Naive thymus-derived CD4-positive, alpha-beta T cell (primary cell): ENCODE results near the gene MYO9B. TPM values are rescaled to one million over a fixed set of nuclear protein-coding genes. Genes with fewer than 3 reads are reported as not detected.

Source experiments
- ATAC-seq: fragments of 150-1000 bp; cut with Tn5 transposase; 2 replicates; pipeline ENCODE4 v1.10.0; 2021; ENCODE audit warnings: mild to moderate bottlenecking, moderate library complexity
- CTCF ChIA-PET: fragments of 350-600 bp; sonication (Branson Sonifier 250); formaldehyde crosslinking; loops from one replicate; lab custom pipeline; 2021; ENCODE audit warnings: antibody characterized with exemption; lab: Charles Lee
- POLR2A ChIA-PET: fragments of 350-600 bp; sonication (Branson Sonifier 250); formaldehyde crosslinking; loops from one replicate; lab custom pipeline; 2021; ENCODE audit warnings: antibody characterized with exemption, inconsistent platforms; lab: Charles Lee
- DNase-seq, 9 donors: peaks; one replicate each; pipeline versions ENCODE4 v3.0.0 to v3.0.0-alpha.2; 2020 to 2022; ENCODE audit warnings: mixed read lengths in 1 of 9
- H3K27ac ChIP-seq: one replicate; pipeline ENCODE4 v1.7.0; 2013; ENCODE audit warnings: mild to moderate bottlenecking, low read depth, low read length, moderate library complexity
- H3K27me3 ChIP-seq, 2 donors: one replicate each; pipeline ENCODE4 v1.7.0; 2013; ENCODE audit warnings: low read length in 2 of 2, mild to moderate bottlenecking in 2 of 2, moderate library complexity in 2 of 2; ENCODE audit not compliant: control insufficient read depth in 2 of 2, insufficient read depth in 2 of 2
- H3K36me3 ChIP-seq, 3 experiments: 1 replicate in 2 of 3; 2 replicates in 1 of 3; pipeline ENCODE4 v1.7.0; 2013; ENCODE audit warnings: low read length in 3 of 3, mild to moderate bottlenecking in 3 of 3, moderate library complexity in 1 of 3; ENCODE audit not compliant: insufficient read depth in 3 of 3, control insufficient read depth in 2 of 3
- H3K4me1 ChIP-seq, 2 donors: one replicate each; pipeline ENCODE4 v1.7.0; 2013; ENCODE audit warnings: low read length in 2 of 2, mild to moderate bottlenecking in 2 of 2, moderate library complexity in 1 of 2; ENCODE audit not compliant: control insufficient read depth in 2 of 2, insufficient read depth in 2 of 2
- H3K4me3 ChIP-seq: 2 replicates; pipeline ENCODE4 v1.7.0; 2013; ENCODE audit warnings: mild to moderate bottlenecking, low read length
- H3K9me3 ChIP-seq, 3 experiments: 1 replicate in 2 of 3; 2 replicates in 1 of 3; pipeline ENCODE4 v1.7.0; 2013; ENCODE audit warnings: low read length in 3 of 3; ENCODE audit not compliant: control insufficient read depth in 2 of 3
- H3K27ac Mint-ChIP-seq, 9 donors: one replicate each; pipeline ENCODE4 v1.8.0; 2020 to 2022; ENCODE audit warnings: mixed read lengths in 9 of 9, mild to moderate bottlenecking in 8 of 9, moderate library complexity in 5 of 9, inconsistent platforms in 2 of 9
- H3K27me3 Mint-ChIP-seq, 5 donors: one replicate each; pipeline ENCODE4 v1.8.0; 2021 to 2022; ENCODE audit warnings: mixed read lengths in 5 of 5, mild to moderate bottlenecking in 1 of 5
- H3K36me3 Mint-ChIP-seq, 5 donors: one replicate each; pipeline ENCODE4 v1.8.0; 2020 to 2022; ENCODE audit warnings: mixed read lengths in 5 of 5, mild to moderate bottlenecking in 3 of 5, inconsistent platforms in 1 of 5
- H3K4me1 Mint-ChIP-seq, 7 donors: one replicate each; pipeline ENCODE4 v1.8.0; 2020 to 2022; ENCODE audit warnings: mixed read lengths in 7 of 7, mild to moderate bottlenecking in 3 of 7, inconsistent platforms in 1 of 7
- H3K4me3 Mint-ChIP-seq, 10 donors: one replicate each; pipeline ENCODE4 v1.8.0; 2020 to 2022; ENCODE audit warnings: mild to moderate bottlenecking in 10 of 10, mixed read lengths in 10 of 10, moderate library complexity in 6 of 10, inconsistent platforms in 2 of 10
- H3K9me3 Mint-ChIP-seq, 11 donors: one replicate each; pipeline ENCODE4 v1.8.0; 2020 to 2022; ENCODE audit warnings: mixed read lengths in 11 of 11, mild to moderate bottlenecking in 4 of 11, inconsistent platforms in 1 of 11, moderate library complexity in 1 of 11
- intact Hi-C, 2 donors: fragments of 100-400 bp; cut with micrococcal nuclease; formaldehyde crosslinking; loops; one replicate each; pipeline ENCODE4 v1.15.1; 2023
- polyA plus RNA-seq, 2 donors: library from polyadenylated mRNA; unstranded; fragments of 300-500 nt; fragmentation: Illumina TruSeq; gene quantifications; one replicate each; pipeline ENCODE4 v1.2.3, GENCODE V29; 2021
- total RNA-seq, 6 experiments: library from RNA in 5 of 6; stranded (reverse) in 5 of 6; gene quantifications; 1 replicate in 5 of 6; 2 replicates in 1 of 6; pipeline ENCODE4 v1.2.3 and lab custom pipeline; 2021 to 2026

The MYO9B gene
- total and polyA plus RNA-seq, 7 experiments from 2014 or later = 5.6 to 297 (median 165) TPM

DNA sequence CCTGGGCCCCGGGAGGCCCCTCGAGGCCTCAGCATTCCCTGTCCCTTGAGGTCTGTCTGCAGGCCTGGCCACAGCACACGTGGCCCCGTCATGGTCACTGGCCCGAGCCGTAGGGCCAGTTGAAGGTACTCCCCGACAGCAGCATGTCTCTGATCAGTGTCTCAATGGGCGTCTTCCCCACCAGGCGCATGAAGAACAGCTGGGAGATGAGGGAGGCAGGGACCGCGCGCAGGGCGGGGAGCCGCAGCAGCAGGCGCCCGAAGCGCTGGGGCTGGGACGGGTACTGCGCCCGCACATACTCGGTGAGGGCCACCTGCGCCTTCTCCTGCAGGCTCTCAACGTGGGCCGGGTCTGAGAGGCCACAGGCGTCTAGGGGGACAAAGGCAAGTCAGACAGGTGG, 156.7 kb downstream of the MYO9B start:
- Mint-ChIP-seq H3K27ac (peak overlapping the region in 1 of 9 donors; percentile 2), H3K4me1 (peaks cover 4 to 23% (median 13%) of the 10 kb centered on the region in 7 donors), H3K9me3 (no peaks in the 10 kb centered on the region), H3K4me3 (peak overlapping the region in 1 of 10 donors; percentile 44), H3K27me3 (no peaks in the 10 kb centered on the region), H3K36me3 (peaks cover 0 to 4% (median 0%) of the 10 kb centered on the region in 5 donors)
- POLR2A ChIA-PET = interaction anchor here (0.6 kb wide), 1 partner anchor 52 kb away, joined by 3 read pairs; no protein-coding TSS in a partner anchor
- H3K4me1 ChIP-seq = peaks cover 0 to 11% of the 10 kb centered on the region in 2 donors
- no peaks in the 10 kb centered on the region for H3K9me3 ChIP-seq
- no peak for DNase-seq
- H3K36me3 ChIP-seq = peaks cover 0 to 12% (median 3%) of the 10 kb centered on the region in 3 experiments
- H3K4me3 ChIP-seq = no peak overlapping the region
- CTCF ChIA-PET = no interaction called here
- H3K27ac ChIP-seq = no peak overlapping the region
- intact Hi-C loops = no loop called here
- H3K27me3 ChIP-seq = no peaks in the 10 kb centered on the region
- no peak for ATAC-seq

DNA sequence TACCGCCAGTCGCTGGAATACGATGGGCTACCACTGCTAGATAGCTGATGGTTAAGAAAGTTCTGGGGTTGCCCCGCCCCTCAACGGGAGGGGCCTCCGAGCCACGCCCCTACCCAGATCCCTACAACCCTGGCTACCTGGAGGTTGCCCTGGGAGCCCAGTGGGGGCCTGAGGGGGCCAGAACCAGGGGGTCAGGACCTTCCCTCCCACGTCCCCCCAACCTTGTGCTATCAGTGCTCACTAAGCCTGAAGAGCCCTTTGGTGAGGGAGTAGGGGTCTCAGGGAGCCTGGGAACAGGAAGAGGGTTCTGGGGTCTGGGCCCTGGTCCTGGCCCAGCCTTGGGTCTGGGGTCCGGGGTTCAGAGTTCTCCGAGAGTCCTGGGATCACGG, 159.3 kb downstream of the MYO9B start:
- peak overlapping the region in 4 of 9 donors; percentile 12 to 77 (median 58) for H3K27ac Mint-ChIP-seq
- H3K27me3 Mint-ChIP-seq = no peaks in the 10 kb centered on the region
- POLR2A ChIA-PET = interaction anchor here (0.7 to 4.2 kb wide), 12 partner anchors 9 to 670 kb away, joined by 3 to 37 read pairs (median 6); partner anchors contain the start of genes BABAM1, OCEL1, USE1 and USHBP1
- peak overlapping the region; percentile 67 to 88 (median 82) for H3K4me3 Mint-ChIP-seq
- H3K9me3 Mint-ChIP-seq = no peaks in the 10 kb centered on the region
- Histone ChIP-seq H3K27ac (peak overlapping the region; percentile 64), H3K4me1 (peaks cover 0 to 11% of the 10 kb centered on the region in 2 donors), H3K9me3 (no peaks in the 10 kb centered on the region), H3K27me3 (no peaks in the 10 kb centered on the region), H3K36me3 (peaks cover 0 to 8% (median 3%) of the 10 kb centered on the region in 3 experiments), H3K4me3 (peak overlapping the region; percentile 74)
- ATAC-seq (peak; percentile 74), DNase-seq (peak; percentile 32 to 76 (median 45))
- peaks cover 0 to 3% (median 0%) of the 10 kb centered on the region in 5 donors for H3K36me3 Mint-ChIP-seq
- CTCF ChIA-PET = interaction anchor here (0.8 to 2.2 kb wide), 6 partner anchors 9 to 186 kb away, joined by 3 to 13 read pairs (median 5); partner anchors contain the start of genes OCEL1 and USE1
- intact Hi-C loops = loop anchor here (1.0 to 2.0 kb wide), 12 partner anchors 9 to 168 kb away; partner anchors contain the start of genes OCEL1 (in 2 of the 2), USE1 (in 2 of the 2), BABAM1 (in 1 of the 2) and HAUS8 (in 1 of the 2)
- H3K4me1 Mint-ChIP-seq = peaks cover 4 to 22% (median 13%) of the 10 kb centered on the region in 7 donors

DNA sequence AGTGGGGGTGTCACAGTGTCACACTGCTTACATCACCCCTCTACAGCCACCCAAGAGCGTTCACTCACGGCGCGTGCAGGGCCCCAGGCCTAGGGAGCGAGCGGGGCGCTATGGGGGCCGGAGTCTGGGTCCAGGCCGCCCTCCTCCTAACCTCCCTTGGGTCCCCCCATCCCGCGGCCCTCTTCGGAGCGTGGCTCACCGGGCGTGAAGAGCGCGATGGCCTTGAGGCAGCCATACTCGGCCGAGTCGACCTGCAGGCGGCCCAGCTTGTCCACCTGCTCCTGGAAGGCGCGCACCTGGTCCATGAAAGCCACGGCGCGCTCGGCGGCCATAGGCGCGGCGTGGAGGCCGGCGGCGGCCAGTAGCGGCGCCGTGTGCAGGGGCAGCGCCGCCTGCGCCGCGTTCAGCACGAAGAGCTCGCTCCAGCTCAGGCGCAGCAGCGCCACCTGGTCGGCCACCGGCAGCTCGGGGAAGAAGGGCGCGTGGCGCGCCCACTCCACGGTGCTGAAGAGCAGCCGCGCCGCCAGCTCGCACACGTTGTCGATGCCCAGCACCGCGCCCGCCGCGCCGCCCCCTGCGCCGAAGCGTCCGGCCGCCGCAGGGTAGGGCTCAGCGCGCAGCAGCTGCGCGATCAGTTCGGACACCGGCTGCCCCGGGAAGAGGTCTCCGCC, 159.9 kb downstream of the MYO9B start:
- ChIA-PET POLR2A (interaction anchor here (0.6 to 4.2 kb wide), 15 partner anchors 9 to 844 kb away, joined by 3 to 37 read pairs (median 6); partner anchors contain the start of genes BABAM1, OCEL1, USE1 and USHBP1), CTCF (interaction anchor here (0.6 to 2.2 kb wide), 8 partner anchors 10 to 782 kb away, joined by 3 to 13 read pairs (median 4); partner anchors contain the start of genes OCEL1 and USE1)
- no peaks in the 10 kb centered on the region for H3K27me3 Mint-ChIP-seq
- H3K4me1 ChIP-seq = peaks cover 0 to 11% of the 10 kb centered on the region in 2 donors
- no peaks in the 10 kb centered on the region for H3K27me3 ChIP-seq
- intact Hi-C loops = loop anchor here (1.0 to 2.0 kb wide), 12 partner anchors 9 to 169 kb away; partner anchors contain the start of genes OCEL1 (in 2 of the 2), USE1 (in 2 of the 2), BABAM1 (in 1 of the 2) and HAUS8 (in 1 of the 2)
- H3K4me1 Mint-ChIP-seq = peaks cover 4 to 22% (median 13%) of the 10 kb centered on the region in 7 donors
- H3K4me3 ChIP-seq = peak overlapping the region; percentile 74
- peak overlapping the region; percentile 67 to 88 (median 82) for H3K4me3 Mint-ChIP-seq
- ATAC-seq = peak; percentile 95
- peak; percentile 62 to 75 (median 73) for DNase-seq
- H3K9me3 Mint-ChIP-seq = no peaks in the 10 kb centered on the region
- peaks cover 0 to 3% (median 0%) of the 10 kb centered on the region in 5 donors for H3K36me3 Mint-ChIP-seq
- no peaks in the 10 kb centered on the region for H3K9me3 ChIP-seq
- H3K36me3 ChIP-seq = peaks cover 0 to 4% (median 3%) of the 10 kb centered on the region in 3 experiments
- peak overlapping the region in 4 of 9 donors; percentile 12 to 77 (median 58) for H3K27ac Mint-ChIP-seq
- peak overlapping the region; percentile 64 for H3K27ac ChIP-seq

DNA sequence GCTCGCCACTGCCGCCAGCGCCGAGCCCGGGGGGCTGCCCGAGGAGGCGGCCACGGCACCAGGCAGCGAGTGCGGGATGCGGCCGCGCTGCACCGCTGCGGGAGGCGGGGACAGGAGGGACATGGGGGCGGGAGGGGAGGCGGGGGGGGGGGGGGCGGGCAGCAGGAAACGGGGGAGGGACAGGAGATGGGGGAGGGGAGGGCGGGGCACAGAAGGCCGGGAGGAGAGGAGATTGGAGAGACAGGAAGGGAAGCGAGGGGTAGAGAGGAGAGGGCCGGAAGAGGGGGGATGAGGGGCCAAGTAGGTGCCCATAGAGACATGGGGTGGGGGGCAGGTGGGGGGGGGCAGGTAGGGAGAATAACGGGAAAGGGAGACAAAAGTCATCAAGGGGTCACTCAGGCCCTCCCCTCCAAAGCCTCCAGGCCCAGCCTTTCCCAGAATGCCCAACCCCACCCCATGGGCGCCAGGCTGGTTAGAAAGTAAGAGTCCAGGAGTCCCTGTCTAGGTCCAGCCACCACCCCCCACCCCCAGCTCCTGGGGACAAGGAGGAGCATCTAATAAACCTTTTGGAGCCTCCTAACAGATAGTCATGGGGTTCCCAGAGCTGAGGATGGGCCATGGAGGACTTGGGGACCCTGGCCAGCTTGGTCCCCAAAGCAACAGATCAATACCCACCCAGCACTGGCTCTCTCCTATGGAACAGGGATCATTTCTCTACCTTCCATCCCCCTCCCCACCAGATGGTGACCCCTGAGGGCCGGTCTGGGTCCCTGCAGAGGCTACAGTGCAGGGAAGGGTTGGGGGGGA, 160.6 kb downstream of the MYO9B start:
- peak overlapping the region; percentile 74 for H3K4me3 ChIP-seq
- peak overlapping the region; percentile 64 for H3K27ac ChIP-seq
- intact Hi-C loops = loop anchor here (1.0 to 2.0 kb wide), 12 partner anchors 9 to 169 kb away; partner anchors contain the start of genes OCEL1 (in 2 of the 2), USE1 (in 2 of the 2), BABAM1 (in 1 of the 2) and HAUS8 (in 1 of the 2)
- Mint-ChIP-seq H3K4me3 (peak overlapping the region in 9 of 10 donors; percentile 39 to 88 (median 67)), H3K9me3 (no peaks in the 10 kb centered on the region), H3K27me3 (no peaks in the 10 kb centered on the region), H3K36me3 (peaks cover 0 to 3% (median 0%) of the 10 kb centered on the region in 5 donors), H3K27ac (peak overlapping the region in 1 of 9 donors; percentile 23), H3K4me1 (peaks cover 4 to 22% (median 16%) of the 10 kb centered on the region in 7 donors)
- POLR2A ChIA-PET = interaction anchor here (0.5 to 4.2 kb wide), 14 partner anchors 8 to 169 kb away, joined by 3 to 37 read pairs (median 6); partner anchors contain the start of genes BABAM1, OCEL1, USE1 and USHBP1
- peaks cover 0 to 11% of the 10 kb centered on the region in 2 donors for H3K4me1 ChIP-seq
- no peak for DNase-seq
- ATAC-seq = peak; percentile 49
- H3K36me3 ChIP-seq = peaks cover 0 to 4% (median 3%) of the 10 kb centered on the region in 3 experiments
- H3K9me3 ChIP-seq = no peaks in the 10 kb centered on the region
- H3K27me3 ChIP-seq = no peaks in the 10 kb centered on the region
- CTCF ChIA-PET = interaction anchor here (0.6 to 2.2 kb wide), 9 partner anchors 10 to 783 kb away, joined by 3 to 13 read pairs (median 3); partner anchors contain the start of genes OCEL1 and USE1

GRCh38 chr19:17236811-17237543, 161.4 kb downstream of the MYO9B start:
- no peaks in the 10 kb centered on the region for H3K27me3 Mint-ChIP-seq
- H3K27ac Mint-ChIP-seq = peak overlapping the region in 2 of 9 donors; percentile 23 to 40
- H3K36me3 Mint-ChIP-seq = peaks cover 0 to under 1% (median 0%) of the 10 kb centered on the region in 5 donors
- H3K36me3 ChIP-seq = peaks cover 0 to 2% (median 1%) of the 10 kb centered on the region in 3 experiments
- H3K4me1 ChIP-seq = peaks cover 0 to 11% of the 10 kb centered on the region in 2 donors
- no peak overlapping the region for H3K27ac ChIP-seq
- H3K4me3 ChIP-seq = no peak overlapping the region
- ChIA-PET POLR2A (interaction anchor here (0.5 to 4.2 kb wide), 4 partner anchors 11 to 38 kb away, joined by 3 to 37 read pairs (median 17); partner anchors contain the start of genes OCEL1 and USE1), CTCF (interaction anchor here (1.1 to 2.2 kb wide), 3 partner anchors 11 to 32 kb away, joined by 3 to 13 read pairs (median 5); partner anchors contain the start of genes OCEL1 and USE1)
- H3K4me1 Mint-ChIP-seq = peaks cover 4 to 22% (median 16%) of the 10 kb centered on the region in 7 donors
- no peak for DNase-seq
- intact Hi-C loops = no loop called here
- no peaks in the 10 kb centered on the region for H3K27me3 ChIP-seq
- no peaks in the 10 kb centered on the region for H3K9me3 ChIP-seq
- H3K4me3 Mint-ChIP-seq = peak overlapping the region in 7 of 10 donors; percentile 27 to 88 (median 41)
- no peak for ATAC-seq
- H3K9me3 Mint-ChIP-seq = no peaks in the 10 kb centered on the region
